ENCODE measurements around the gene PPP1R26.
"Not testable (repeated sequence)": the region's sequence is repeated elsewhere in the genome, so short reads cannot be mapped to it uniquely, and the experiment has no call there.

Gene PPP1R26

GRCh38 chr9:135479469-135480052 is at the start of gene PPP1R26:
PPP1R26 (plus strand) TSS chr9:135479782; CDS start chr9:135484511, 4,729 bp downstream.
- DNase-seq (ENCODE audit: low read depth in 2 of 2): no peak
- H3K4me3 ChIP-seq (replicated peaks in 1 of 2; ENCODE audit: low read depth in 2 of 2, low read length in 2 of 2): peak within 1 kb of the TSS; percentile 73 to 80
- TF ChIP-seq CTCF (IDR thresholded peaks at IDR 0.05; ENCODE audit: low read depth, low read length): no peak

DNA sequence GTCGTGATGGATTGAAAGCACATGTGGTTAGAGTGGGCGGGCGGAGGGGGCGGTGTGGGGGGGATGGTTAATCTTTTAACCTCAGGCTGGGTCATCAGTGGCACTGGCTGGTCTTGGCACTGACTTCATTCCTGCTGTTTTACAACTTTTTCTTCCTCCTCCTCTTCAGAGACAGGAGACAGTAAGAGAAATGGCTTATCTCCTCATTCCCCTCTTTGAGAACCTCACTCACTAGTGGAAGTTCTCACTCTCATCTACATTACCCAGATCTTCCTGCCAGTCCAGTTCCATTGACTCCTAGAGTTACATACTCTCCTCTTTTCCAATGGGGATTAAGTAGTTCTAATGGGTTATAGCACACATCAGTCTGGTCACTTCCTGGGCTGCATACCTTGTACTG is 42.3 kb upstream of the PPP1R26 start:
- no peak overlapping the region for H3K4me3 ChIP-seq (replicated peaks in 1 of 2; ENCODE audit: low read depth in 2 of 2, low read length in 2 of 2)
- no peak for DNase-seq (ENCODE audit: low read depth in 2 of 2)
- no peak for TF ChIP-seq CTCF (IDR thresholded peaks at IDR 0.05; ENCODE audit: low read depth, low read length)

DNA sequence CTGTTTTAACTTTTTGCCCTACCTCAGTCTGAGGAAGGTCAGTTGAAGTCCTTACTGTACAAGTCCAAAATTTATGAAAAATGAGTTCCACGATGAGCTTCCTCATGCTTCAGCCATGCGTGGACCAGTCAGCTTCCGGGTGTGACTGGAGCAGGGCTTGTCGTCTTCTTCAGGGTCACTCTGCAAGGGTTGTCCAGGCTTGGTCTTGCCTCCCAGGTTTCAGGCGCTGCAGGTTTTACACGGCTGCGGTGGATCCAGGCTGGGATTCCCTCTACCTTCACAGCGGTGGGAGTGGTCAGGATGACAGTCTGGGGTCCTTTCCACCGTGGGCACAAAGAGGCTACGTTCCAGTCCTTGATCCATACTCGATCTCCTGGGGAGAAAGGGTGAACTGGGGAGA is 41.9 kb upstream of the PPP1R26 start:
- not testable (repeated sequence) for H3K4me3 ChIP-seq (replicated peaks in 1 of 2; ENCODE audit: low read depth in 2 of 2, low read length in 2 of 2)

GRCh38 chr9:135438581-135439232 is 40.9 kb upstream of the PPP1R26 start:
- not testable (repeated sequence) for DNase-seq (ENCODE audit: low read depth in 2 of 2); H3K4me3 ChIP-seq (replicated peaks in 1 of 2; ENCODE audit: low read depth in 2 of 2, low read length in 2 of 2)

More for the DNA sequence above, 41.9 kb upstream of the PPP1R26 start:
- not testable (repeated sequence) for DNase-seq (ENCODE audit: low read depth in 2 of 2)

GRCh38 chr9:135439514-135439913 is 40.1 kb upstream of the PPP1R26 start:
- DNase-seq (ENCODE audit: low read depth in 2 of 2); H3K4me3 ChIP-seq (replicated peaks in 1 of 2; ENCODE audit: low read depth in 2 of 2, low read length in 2 of 2): not testable (repeated sequence)

GRCh38 chr9:135439916-135440315 is 39.7 kb upstream of the PPP1R26 start:
- H3K4me3 ChIP-seq (replicated peaks in 1 of 2; ENCODE audit: low read depth in 2 of 2, low read length in 2 of 2): no peak overlapping the region
- TF ChIP-seq CTCF (IDR thresholded peaks at IDR 0.05; ENCODE audit: low read depth, low read length): no peak
- no peak for DNase-seq (ENCODE audit: low read depth in 2 of 2)

- no peak for DNase-seq (ENCODE audit: low read depth in 2 of 2)
- no peak for TF ChIP-seq CTCF (IDR thresholded peaks at IDR 0.05; ENCODE audit: low read depth, low read length)
- no peak overlapping the region for H3K4me3 ChIP-seq (replicated peaks in 1 of 2; ENCODE audit: low read depth in 2 of 2, low read length in 2 of 2)
Observed at GRCh38 chr9:135440620-135441019, 39.0 kb upstream of the PPP1R26 start.

GRCh38 chr9:135441105-135442071 is 38.2 kb upstream of the PPP1R26 start:
- DNase-seq (ENCODE audit: low read depth in 2 of 2): peak; percentile 18 to 90
- H3K4me3 ChIP-seq (replicated peaks in 1 of 2; ENCODE audit: low read depth in 2 of 2, low read length in 2 of 2): not testable (repeated sequence)

Data from cardiac fibroblast (primary cell).